Smooth muscle cell (in vitro differentiated cells): Measurements from ENCODE around the gene FSTL5. TPM values are rescaled to one million over a fixed set of nuclear protein-coding genes. Genes with fewer than 3 reads are reported as not detected.

Experiments used
- DNase-seq: peaks from one replicate; lab custom pipeline; 2025; ENCODE audit not compliant: unreplicated experiment; lab: John Stamatoyannopoulos, UW
- H2AFZ ChIP-seq: fragments of 200-600 bp; sonication (generic); 2 replicates; pipeline ENCODE4 v1.6.0; 2016; ENCODE audit warnings: antibody characterized with exemption, low read depth, mild to moderate bottlenecking
- H3F3A ChIP-seq: fragments of 200-600 bp; sonication (generic); 2 replicates; pipeline ENCODE4 v1.6.0; 2017; ENCODE audit warnings: antibody characterized with exemption, low read depth
- H3K27ac ChIP-seq: fragments of 200-600 bp; sonication (generic); 2 replicates; pipeline ENCODE4 v1.5.1; 2016; ENCODE audit warnings: low read depth, mild to moderate bottlenecking
- H3K27me3 ChIP-seq: fragments of 200-600 bp; sonication (generic); 2 replicates; pipeline ENCODE4 v1.6.1; 2016; ENCODE audit warnings: low read depth, mild to moderate bottlenecking
- H3K36me3 ChIP-seq: fragments of 200-600 bp; sonication (generic); 2 replicates; pipeline ENCODE4 v1.5.1; 2016; ENCODE audit warnings: low read depth
- H3K4me1 ChIP-seq: fragments of 200-600 bp; sonication (generic); 2 replicates; pipeline ENCODE4 v1.5.1; 2016; ENCODE audit warnings: low read depth
- H3K4me2 ChIP-seq: fragments of 200-600 bp; sonication (generic); 2 replicates; pipeline ENCODE4 v1.6.0; 2016; ENCODE audit warnings: mild to moderate bottlenecking
- H3K4me3 ChIP-seq: fragments of 200-600 bp; sonication (generic); 2 replicates; pipeline ENCODE4 v1.5.1; 2016; ENCODE audit warnings: mild to moderate bottlenecking
- H3K79me2 ChIP-seq: fragments of 200-600 bp; sonication (generic); 2 replicates; pipeline ENCODE4 v1.6.0; 2016; ENCODE audit warnings: low read depth, mild to moderate bottlenecking
- H3K9ac ChIP-seq: fragments of 200-600 bp; sonication (generic); 2 replicates; pipeline ENCODE4 v1.6.0; 2016; ENCODE audit warnings: low read depth
- H3K9me3 ChIP-seq: fragments of 200-600 bp; sonication (generic); replicated peaks from 2 replicates; pipeline ENCODE4 v1.5.1; 2016; ENCODE audit warnings: low read depth
- H4K20me1 ChIP-seq: fragments of 200-600 bp; sonication (generic); 2 replicates; pipeline ENCODE4 v1.6.0; 2016; ENCODE audit warnings: low read depth
- CTCF ChIP-seq: fragments of 200-600 bp; sonication (generic); IDR thresholded peaks from 2 replicates; pipeline ENCODE4 v1.5.1; 2017; ENCODE audit warnings: borderline replicate concordance, mild to moderate bottlenecking, antibody characterized with exemption; ENCODE audit not compliant: insufficient read depth, poor library complexity, severe bottlenecking
- WGBS: methylation state at CpG from one replicate; pipeline ENCODE4 v1.1.7; 2016; ENCODE audit warnings: low lambda C conversion rate; 5-methylcytosine and 5-hydroxymethylcytosine counted together
- polyA plus RNA-seq: library from polyadenylated mRNA; unstranded; fragments of >200 nt; fragmentation: Nextera tagmentation; extraction: Ambion mirVana; gene quantifications from 2 replicates; pipeline ENCODE4 v1.2.1, GENCODE V29; 2016
- total RNA-seq: library from RNA; depleted of rRNA; stranded (reverse); fragments of >200 nt; gene quantifications from 2 replicates; pipeline ENCODE4 v1.2.3, GENCODE V29; 2014

Gene FSTL5
- total and polyA plus RNA-seq, 2 experiments from 2014 or later = 0.04 TPM; not detected in 1

- H3F3A ChIP-seq = no peaks in the 10 kb centered on the region
- no peak overlapping the region for H3K4me2 ChIP-seq
- no peak overlapping the region for H2AFZ ChIP-seq
- H3K9me3 ChIP-seq = no peaks in the 10 kb centered on the region
- no peaks in the 10 kb centered on the region for H3K4me1 ChIP-seq
- H3K27me3 ChIP-seq = no peaks in the 10 kb centered on the region
- H3K36me3 ChIP-seq = no peaks in the 10 kb centered on the region
- no peak overlapping the region for H3K9ac ChIP-seq
- H3K4me3 ChIP-seq = no peak overlapping the region
- no peak overlapping the region for H3K27ac ChIP-seq
- H3K79me2 ChIP-seq = no peaks in the 10 kb centered on the region
- WGBS = 83% methylated on average over 3 of the region's 3 CpGs
- no peaks in the 10 kb centered on the region for H4K20me1 ChIP-seq
- TF ChIP-seq CTCF = no peak
- no peak for DNase-seq
Measured at GRCh38 chr4:161920304-161921052, 243.3 kb downstream of the FSTL5 start.

GRCh38 chr4:161919442-161920220 is 244.2 kb downstream of the FSTL5 start:
- Histone ChIP-seq H3K27me3 (no peaks in the 10 kb centered on the region), H4K20me1 (no peaks in the 10 kb centered on the region), H3F3A (no peaks in the 10 kb centered on the region), H2AFZ (no peak overlapping the region), H3K9me3 (no peaks in the 10 kb centered on the region), H3K79me2 (no peaks in the 10 kb centered on the region), H3K4me3 (no peak overlapping the region), H3K36me3 (no peaks in the 10 kb centered on the region), H3K9ac (no peak overlapping the region), H3K27ac (no peak overlapping the region), H3K4me1 (no peaks in the 10 kb centered on the region), H3K4me2 (no peak overlapping the region)
- WGBS = 74% methylated on average over 3 of the region's 3 CpGs
- no peak for TF ChIP-seq CTCF
- DNase-seq = no peak

- no peak for DNase-seq
- H4K20me1 ChIP-seq = no peaks in the 10 kb centered on the region
- H2AFZ ChIP-seq = no peak overlapping the region
- H3K36me3 ChIP-seq = no peaks in the 10 kb centered on the region
- H3K4me3 ChIP-seq = no peak overlapping the region
- no peak overlapping the region for H3K9ac ChIP-seq
- H3K27ac ChIP-seq = no peak overlapping the region
- no peaks in the 10 kb centered on the region for H3K79me2 ChIP-seq
- no peak for TF ChIP-seq CTCF
- WGBS = 78% methylated on average over 1 of the region's 1 CpG
- H3K4me2 ChIP-seq = no peak overlapping the region
- no peaks in the 10 kb centered on the region for H3K9me3 ChIP-seq
- no peaks in the 10 kb centered on the region for H3K4me1 ChIP-seq
- H3K27me3 ChIP-seq = no peaks in the 10 kb centered on the region
- H3F3A ChIP-seq = no peaks in the 10 kb centered on the region
Measured at GRCh38 chr4:161916035-161916434, 247.8 kb downstream of the FSTL5 start.
